AG09309 (cell line): ENCODE measurements around the gene PDIK1L.

Experiments
- DNase-seq: peaks from one replicate; pipeline ENCODE4 v3.0.0-alpha.2; 2010; ENCODE audit warnings: low read depth
- H3K4me3 ChIP-seq: 2 replicates; pipeline ENCODE4 v1.5.1; 2011; ENCODE audit warnings: mild to moderate bottlenecking, low read depth, low read length, moderate library complexity; ENCODE audit not compliant: control insufficient read depth
- CTCF ChIP-seq: IDR thresholded peaks from 2 replicates; pipeline ENCODE4 v1.5.1; 2011; ENCODE audit warnings: mild to moderate bottlenecking, low read depth, low read length, inconsistent platforms; ENCODE audit not compliant: insufficient read depth, control insufficient read depth; ENCODE audit errors: missing control alignments

PDIK1L gene

GRCh38 chr1:26070296-26070962 lies 41.2 kb upstream of the PDIK1L start:
- H3K4me3 ChIP-seq: no peak overlapping the region
- no peak for TF ChIP-seq CTCF
- DNase-seq: no peak

- DNase-seq: no peak
- no peak for TF ChIP-seq CTCF
- H3K4me3 ChIP-seq: no peak overlapping the region
Measured at GRCh38 chr1:26070963-26071342, 40.7 kb upstream of the PDIK1L start.

- no peak for DNase-seq
- no peak for TF ChIP-seq CTCF
Measured at GRCh38 chr1:26072305-26072704, 39.3 kb upstream of the PDIK1L start.

GRCh38 chr1:26075421-26076144 lies 36.0 kb upstream of the PDIK1L start:
- DNase-seq: no peak
- no peak overlapping the region for H3K4me3 ChIP-seq
- TF ChIP-seq CTCF: no peak

More at GRCh38 chr1:26072305-26072704, 39.3 kb upstream of the PDIK1L start:
- no peak overlapping the region for H3K4me3 ChIP-seq

GRCh38 chr1:26077524-26077923 lies 34.1 kb upstream of the PDIK1L start:
- H3K4me3 ChIP-seq: no peak overlapping the region
- no peak for TF ChIP-seq CTCF
- no peak for DNase-seq

GRCh38 chr1:26078286-26079177 lies 33.1 kb upstream of the PDIK1L start:
- no peak for TF ChIP-seq CTCF

More at GRCh38 chr1:26078286-26079177, 33.1 kb upstream of the PDIK1L start:
- no peak for DNase-seq
- no peak overlapping the region for H3K4me3 ChIP-seq
